Ovary (tissue), 3 donors: Measurements from ENCODE around the gene KRTAP4-4.
"Not testable (repeated sequence)": the region's sequence is repeated elsewhere in the genome, so short reads cannot be mapped to it uniquely, and the experiment has no call there.

Experiments
- POLR2A ChIP-seq: fragments of 450-650 bp; IDR thresholded peaks from one replicate; pipeline ENCODE4 v1.6.1; 2017; ENCODE audit warnings: antibody characterized with exemption, mild to moderate bottlenecking, moderate library complexity
- TF ChIP-seq, protein P1 (sequence below), 3 donors: fragments of 450-650 bp in 2 of 3; fragments of 200-600 bp in 1 of 3; IDR thresholded peaks; one replicate each; pipeline versions ENCODE4 v1.5.1 to v1.8.0; 2016 to 2022; ENCODE audit warnings: antibody characterized with exemption in 3 of 3, mild to moderate bottlenecking in 1 of 3
- donor health status: DM: no; HTN: no; CAD: no.

DNA sequence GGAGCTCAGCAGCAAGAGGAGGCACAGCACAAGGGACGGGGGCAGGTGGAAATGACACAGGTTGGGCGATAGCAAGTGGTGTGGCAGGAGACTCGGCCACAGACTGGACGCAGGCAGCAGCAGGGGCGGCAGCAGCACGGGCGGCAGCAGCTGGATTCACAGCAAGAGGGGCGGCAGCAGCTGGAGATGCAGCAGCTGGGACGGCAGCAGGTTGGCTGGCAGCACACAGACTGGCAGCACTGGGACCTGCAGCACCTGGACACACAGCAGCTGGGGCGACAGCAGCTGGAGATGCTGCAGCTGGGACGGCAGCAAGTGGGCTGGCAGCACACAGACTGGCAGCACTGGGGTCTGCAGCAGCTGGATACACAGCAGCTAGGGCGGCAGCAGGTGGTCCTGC lies 20.7 kb downstream of the KRTAP4-4 start:
- TF ChIP-seq, protein P1, sequence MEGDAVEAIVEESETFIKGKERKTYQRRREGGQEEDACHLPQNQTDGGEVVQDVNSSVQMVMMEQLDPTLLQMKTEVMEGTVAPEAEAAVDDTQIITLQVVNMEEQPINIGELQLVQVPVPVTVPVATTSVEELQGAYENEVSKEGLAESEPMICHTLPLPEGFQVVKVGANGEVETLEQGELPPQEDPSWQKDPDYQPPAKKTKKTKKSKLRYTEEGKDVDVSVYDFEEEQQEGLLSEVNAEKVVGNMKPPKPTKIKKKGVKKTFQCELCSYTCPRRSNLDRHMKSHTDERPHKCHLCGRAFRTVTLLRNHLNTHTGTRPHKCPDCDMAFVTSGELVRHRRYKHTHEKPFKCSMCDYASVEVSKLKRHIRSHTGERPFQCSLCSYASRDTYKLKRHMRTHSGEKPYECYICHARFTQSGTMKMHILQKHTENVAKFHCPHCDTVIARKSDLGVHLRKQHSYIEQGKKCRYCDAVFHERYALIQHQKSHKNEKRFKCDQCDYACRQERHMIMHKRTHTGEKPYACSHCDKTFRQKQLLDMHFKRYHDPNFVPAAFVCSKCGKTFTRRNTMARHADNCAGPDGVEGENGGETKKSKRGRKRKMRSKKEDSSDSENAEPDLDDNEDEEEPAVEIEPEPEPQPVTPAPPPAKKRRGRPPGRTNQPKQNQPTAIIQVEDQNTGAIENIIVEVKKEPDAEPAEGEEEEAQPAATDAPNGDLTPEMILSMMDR (IDR thresholded peaks at IDR 0.05), result not testable (repeated sequence)
- TF ChIP-seq POLR2A, result not testable (repeated sequence)
